Inflammatory macrophage (primary cell): ENCODE data around the gene GAB2.

Source experiments
- DNase-seq, 2 donors: peaks; one replicate each; pipeline ENCODE4 v3.0.0-alpha.2; 2020 to 2022

Gene GAB2

GRCh38 chr11:78428266-78428636, 10.6 kb upstream of the GAB2 start:
- no peak for DNase-seq

GRCh38 chr11:78427615-78428265, 10.1 kb upstream of the GAB2 start:
- peak; percentile 77 to 88 for DNase-seq

- DNase-seq = no peak
Measured at GRCh38 chr11:78426845-78427244, 9.2 kb upstream of the GAB2 start.

- peak in 1 of 2 donors; percentile 42 for DNase-seq
Measured at GRCh38 chr11:78425399-78426070, 7.9 kb upstream of the GAB2 start.

GRCh38 chr11:78424334-78425270, 7.0 kb upstream of the GAB2 start:
- peak; percentile 94 to 98 for DNase-seq

- no peak for DNase-seq
Measured at GRCh38 chr11:78423241-78423640, 5.6 kb upstream of the GAB2 start.

GRCh38 chr11:78420796-78421209, 3.2 kb upstream of the GAB2 start:
- DNase-seq = peak; percentile 91 to 93

- peak; percentile 45 to 46 for DNase-seq
Measured at GRCh38 chr11:78420255-78420764, 2.7 kb upstream of the GAB2 start.

GRCh38 chr11:78419327-78419726, 1.7 kb upstream of the GAB2 start:
- peak; percentile 95 for DNase-seq

- DNase-seq = no peak
Measured at GRCh38 chr11:78418584-78419211, 1.1 kb upstream of the GAB2 start.

GRCh38 chr11:78417888-78418583, 416 bp upstream of the GAB2 start:
- peak; percentile 72 to 89 for DNase-seq

- DNase-seq = peak; percentile 89 to 91
Measured at GRCh38 chr11:78416285-78417174, 1.1 kb downstream of the GAB2 start.

- no peak for DNase-seq
Measured at GRCh38 chr11:78415338-78415737, 2.3 kb downstream of the GAB2 start.

GRCh38 chr11:78414321-78415051, 3.1 kb downstream of the GAB2 start:
- DNase-seq = no peak

- DNase-seq = no peak
Measured at GRCh38 chr11:78408619-78409018, 9.0 kb downstream of the GAB2 start.

GRCh38 chr11:78406568-78407196, 10.9 kb downstream of the GAB2 start:
- no peak for DNase-seq

GRCh38 chr11:78405805-78406204, 11.8 kb downstream of the GAB2 start:
- DNase-seq = no peak

GRCh38 chr11:78403781-78404180, 13.8 kb downstream of the GAB2 start:
- DNase-seq = no peak

GRCh38 chr11:78402847-78403246, 14.8 kb downstream of the GAB2 start:
- DNase-seq = peak; percentile 33 to 36

GRCh38 chr11:78400702-78401101, 16.9 kb downstream of the GAB2 start:
- DNase-seq = no peak
